ENCODE measurements around the gene CAMSAP2.

Gene CAMSAP2

DNA sequence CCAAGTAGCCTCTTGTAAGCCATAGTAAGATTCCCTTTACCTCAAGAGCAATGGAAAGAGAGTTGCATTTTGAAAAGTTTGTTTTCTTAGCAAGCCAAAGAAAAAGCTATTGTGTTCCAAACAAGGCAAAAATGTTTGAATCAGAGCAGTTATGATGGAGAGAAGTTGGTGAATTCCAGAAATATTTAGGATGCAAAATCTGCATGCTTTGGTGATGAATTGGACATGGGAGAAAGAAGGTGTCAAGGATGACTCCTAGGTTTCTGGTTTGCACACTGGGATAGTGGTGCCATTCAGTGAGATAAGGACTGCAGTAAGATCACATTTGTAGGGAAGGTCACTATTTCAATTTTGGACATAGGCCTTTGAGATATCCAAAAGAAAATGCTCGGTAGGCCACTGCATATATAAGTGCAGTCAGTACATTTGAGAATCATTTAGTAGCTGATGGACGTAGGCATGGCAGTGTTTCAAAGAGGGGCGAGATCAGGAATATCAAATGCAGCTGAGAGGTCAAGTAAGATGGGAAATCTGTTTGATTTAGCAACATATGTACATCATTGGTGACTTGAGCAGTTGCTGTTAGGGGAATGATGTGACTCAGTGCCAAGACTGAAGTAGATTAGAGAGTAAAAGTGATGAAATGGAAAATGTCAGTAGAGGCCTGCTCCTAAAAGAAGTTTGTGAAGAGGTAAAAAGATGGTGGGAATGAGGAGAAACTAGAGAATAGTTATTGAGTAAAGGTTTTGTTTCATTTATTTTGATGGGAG lies 100.2 kb downstream of the CAMSAP2 start:
- Histone ChIP-seq H3K36me3 (ENCODE audit: insufficient read depth, low read length) (no peaks in the 10 kb centered on the region), H2AFZ (ENCODE audit: low read length) (no peak overlapping the region), H3K79me2 (ENCODE audit: insufficient read depth, low read length) (no peaks in the 10 kb centered on the region), H3K9me2 (replicated peaks; ENCODE audit: low read depth, low read length) (no peaks in the 10 kb centered on the region), H3K4me1 (ENCODE audit: insufficient read depth, low read length, poor library complexity, severe bottlenecking) (no peaks in the 10 kb centered on the region), H4K20me1 (ENCODE audit: insufficient read depth, low read length, poor library complexity, severe bottlenecking) (no peaks in the 10 kb centered on the region), H3K9ac (ENCODE audit: low read depth, low read length, poor library complexity, severe bottlenecking) (no peak overlapping the region), H3K4me2 (ENCODE audit: low read depth, low read length, poor library complexity, severe bottlenecking) (no peak overlapping the region), H3K27me3 (ENCODE audit: insufficient read depth, low read length, poor library complexity, severe bottlenecking) (no peaks in the 10 kb centered on the region), H3K9me3 (ENCODE audit: insufficient read depth, low read depth, low read length) (no peaks in the 10 kb centered on the region), H3K4me3 (ENCODE audit: low read length, poor library complexity, severe bottlenecking) (no peak overlapping the region), H3F3A (ENCODE audit: low read depth) (no peaks in the 10 kb centered on the region)
- TF ChIP-seq EZH2phosphoT487 (IDR thresholded peaks at IDR 0.05; ENCODE audit: borderline replicate concordance), result no peak
- TF ChIP-seq, protein P1, sequence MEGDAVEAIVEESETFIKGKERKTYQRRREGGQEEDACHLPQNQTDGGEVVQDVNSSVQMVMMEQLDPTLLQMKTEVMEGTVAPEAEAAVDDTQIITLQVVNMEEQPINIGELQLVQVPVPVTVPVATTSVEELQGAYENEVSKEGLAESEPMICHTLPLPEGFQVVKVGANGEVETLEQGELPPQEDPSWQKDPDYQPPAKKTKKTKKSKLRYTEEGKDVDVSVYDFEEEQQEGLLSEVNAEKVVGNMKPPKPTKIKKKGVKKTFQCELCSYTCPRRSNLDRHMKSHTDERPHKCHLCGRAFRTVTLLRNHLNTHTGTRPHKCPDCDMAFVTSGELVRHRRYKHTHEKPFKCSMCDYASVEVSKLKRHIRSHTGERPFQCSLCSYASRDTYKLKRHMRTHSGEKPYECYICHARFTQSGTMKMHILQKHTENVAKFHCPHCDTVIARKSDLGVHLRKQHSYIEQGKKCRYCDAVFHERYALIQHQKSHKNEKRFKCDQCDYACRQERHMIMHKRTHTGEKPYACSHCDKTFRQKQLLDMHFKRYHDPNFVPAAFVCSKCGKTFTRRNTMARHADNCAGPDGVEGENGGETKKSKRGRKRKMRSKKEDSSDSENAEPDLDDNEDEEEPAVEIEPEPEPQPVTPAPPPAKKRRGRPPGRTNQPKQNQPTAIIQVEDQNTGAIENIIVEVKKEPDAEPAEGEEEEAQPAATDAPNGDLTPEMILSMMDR (conservative IDR thresholded peaks at IDR 0.05; ENCODE audit: low read length), result no peak

DNA sequence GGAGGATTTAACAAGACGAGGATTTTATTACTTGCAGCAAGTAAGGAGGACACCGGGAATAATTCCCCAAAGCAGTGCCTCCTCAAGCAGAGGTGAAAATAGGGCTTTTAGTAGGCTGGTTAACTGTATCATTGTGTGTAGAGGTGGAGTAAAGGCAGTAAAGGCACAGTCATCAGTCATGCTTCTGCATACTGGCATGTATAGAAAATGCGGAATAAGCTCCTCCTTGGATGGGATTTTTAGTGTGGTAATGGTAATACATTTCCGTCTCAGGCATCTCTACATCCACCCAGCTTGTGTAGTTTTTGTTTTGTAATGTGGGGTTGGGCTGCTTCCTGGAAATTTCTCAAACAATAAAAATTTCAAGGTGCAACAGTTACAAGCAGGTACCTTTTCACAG lies 106.7 kb downstream of the CAMSAP2 start:
- TF ChIP-seq, protein P1 (conservative IDR thresholded peaks at IDR 0.05; ENCODE audit: low read length), result no peak
- no peak for TF ChIP-seq EZH2phosphoT487 (IDR thresholded peaks at IDR 0.05; ENCODE audit: borderline replicate concordance)
- Histone ChIP-seq H3K9ac (ENCODE audit: low read depth, low read length, poor library complexity, severe bottlenecking) (no peak overlapping the region), H3F3A (ENCODE audit: low read depth) (no peaks in the 10 kb centered on the region), H3K36me3 (ENCODE audit: insufficient read depth, low read length) (no peaks in the 10 kb centered on the region), H3K4me2 (ENCODE audit: low read depth, low read length, poor library complexity, severe bottlenecking) (no peak overlapping the region), H2AFZ (ENCODE audit: low read length) (no peak overlapping the region), H3K9me3 (ENCODE audit: insufficient read depth, low read depth, low read length) (no peaks in the 10 kb centered on the region), H3K79me2 (ENCODE audit: insufficient read depth, low read length) (no peaks in the 10 kb centered on the region), H3K27me3 (ENCODE audit: insufficient read depth, low read length, poor library complexity, severe bottlenecking) (no peaks in the 10 kb centered on the region), H3K9me2 (replicated peaks; ENCODE audit: low read depth, low read length) (no peaks in the 10 kb centered on the region), H4K20me1 (ENCODE audit: insufficient read depth, low read length, poor library complexity, severe bottlenecking) (no peaks in the 10 kb centered on the region), H3K4me3 (ENCODE audit: low read length, poor library complexity, severe bottlenecking) (no peak overlapping the region), H3K4me1 (ENCODE audit: insufficient read depth, low read length, poor library complexity, severe bottlenecking) (peaks cover 5% of the 10 kb centered on the region)

DNA sequence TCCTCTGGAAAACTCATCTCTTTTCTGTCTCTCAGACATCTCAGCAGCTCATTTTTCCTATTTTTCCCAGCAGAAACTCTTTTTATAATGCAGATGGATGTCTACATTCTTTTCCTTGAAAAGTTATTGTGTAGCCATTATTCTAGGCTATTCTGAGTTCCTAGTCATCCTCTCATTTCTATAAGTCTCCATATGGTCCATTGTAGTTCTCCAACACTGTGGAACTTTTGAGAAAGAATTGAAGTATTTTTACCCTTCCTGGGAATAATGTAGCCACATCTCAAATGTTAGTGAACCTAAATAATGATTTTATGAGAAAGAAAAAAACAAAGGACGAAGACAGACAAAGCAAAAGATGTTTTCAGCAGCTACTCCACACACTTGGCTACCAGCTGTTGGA lies 107.7 kb downstream of the CAMSAP2 start:
- peaks cover 8% of the 10 kb centered on the region for H3K4me1 ChIP-seq (ENCODE audit: insufficient read depth, low read length, poor library complexity, severe bottlenecking)
- H3K79me2 ChIP-seq (ENCODE audit: insufficient read depth, low read length), result no peaks in the 10 kb centered on the region
- no peak overlapping the region for H3K4me3 ChIP-seq (ENCODE audit: low read length, poor library complexity, severe bottlenecking)
- H3F3A ChIP-seq (ENCODE audit: low read depth), result no peaks in the 10 kb centered on the region
- no peaks in the 10 kb centered on the region for H3K9me3 ChIP-seq (ENCODE audit: insufficient read depth, low read depth, low read length)
- no peaks in the 10 kb centered on the region for H3K36me3 ChIP-seq (ENCODE audit: insufficient read depth, low read length)
- no peak overlapping the region for H2AFZ ChIP-seq (ENCODE audit: low read length)
- no peak overlapping the region for H3K4me2 ChIP-seq (ENCODE audit: low read depth, low read length, poor library complexity, severe bottlenecking)
- H4K20me1 ChIP-seq (ENCODE audit: insufficient read depth, low read length, poor library complexity, severe bottlenecking), result no peaks in the 10 kb centered on the region
- H3K9me2 ChIP-seq (replicated peaks; ENCODE audit: low read depth, low read length), result no peaks in the 10 kb centered on the region
- no peak overlapping the region for H3K9ac ChIP-seq (ENCODE audit: low read depth, low read length, poor library complexity, severe bottlenecking)
- no peaks in the 10 kb centered on the region for H3K27me3 ChIP-seq (ENCODE audit: insufficient read depth, low read length, poor library complexity, severe bottlenecking)
- TF ChIP-seq, protein P1 (conservative IDR thresholded peaks at IDR 0.05; ENCODE audit: low read length), result no peak
- TF ChIP-seq EZH2phosphoT487 (IDR thresholded peaks at IDR 0.05; ENCODE audit: borderline replicate concordance), result no peak

Measured in Loucy (cell line).